Glomerular endothelial cell (primary cell): ENCODE results near the gene PPP1R12A. TPM values are rescaled to one million over a fixed set of nuclear protein-coding genes. Genes with fewer than 3 reads are reported as not detected.

Experiments
- DNase-seq: peaks from one replicate; pipeline ENCODE4 v3.0.0-alpha.2; 2011; ENCODE audit warnings: low read depth, low spot score; ENCODE audit errors: extremely low read depth
- total RNA-seq: library from RNA; depleted of rRNA; stranded (reverse); fragments of >200 nt; gene quantifications from 2 replicates; pipeline ENCODE4 v1.2.3, GENCODE V29; 2015

The PPP1R12A gene
- total RNA-seq, 1 donor from 2014 or later: 61.1 TPM

DNA sequence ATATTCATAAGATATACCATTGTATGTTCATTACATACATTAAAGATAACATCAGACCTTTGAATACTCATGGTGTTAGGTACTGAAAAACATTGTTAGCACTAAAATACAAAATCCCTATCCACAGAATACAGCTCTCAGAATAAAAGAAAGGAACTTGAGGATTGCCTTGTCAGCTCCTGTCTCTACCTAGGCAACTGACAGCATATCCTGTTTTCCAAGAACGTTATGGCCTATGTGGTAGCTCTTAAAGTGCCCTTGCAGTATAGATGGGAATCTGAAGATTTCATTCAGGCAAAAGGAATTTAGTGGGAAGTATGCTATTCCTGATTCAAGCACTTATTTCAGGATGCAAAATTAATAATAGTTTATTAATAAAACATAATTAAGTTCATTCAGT lies 1.8 kb upstream of the PPP1R12A start:
- no peak for DNase-seq

DNA sequence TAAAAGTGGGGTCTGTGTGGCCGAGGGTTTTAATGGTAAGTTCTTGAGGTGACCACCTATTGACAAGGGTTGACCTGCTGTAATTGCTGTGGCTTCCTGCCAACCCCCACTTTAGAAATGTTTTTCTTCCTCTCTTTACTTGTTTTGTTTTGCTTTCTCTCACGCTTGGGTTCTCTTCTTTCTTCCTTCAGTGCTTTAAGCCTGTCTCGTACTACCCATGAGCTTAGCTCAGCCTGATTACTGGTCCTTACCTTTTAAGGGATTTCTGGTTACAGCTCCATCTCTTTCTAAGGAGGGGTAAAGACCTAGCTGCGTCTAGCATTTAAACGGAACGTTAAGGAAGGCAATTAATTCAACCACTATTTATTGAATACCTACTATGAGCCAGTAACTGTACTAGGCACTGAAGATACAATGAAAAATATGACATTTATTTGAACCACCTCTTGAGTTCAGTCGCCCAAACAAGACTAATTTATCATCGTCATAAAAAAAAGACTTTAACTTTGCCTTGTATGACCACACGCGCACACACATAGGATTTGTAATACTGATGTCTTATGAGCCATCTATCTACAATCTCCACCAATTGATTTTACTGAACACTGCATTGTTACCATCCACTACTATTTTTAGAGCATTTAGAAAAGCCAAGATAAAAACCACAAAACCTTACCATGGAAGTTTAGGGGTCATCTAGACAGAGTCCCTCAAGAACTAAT lies 888 bp upstream of the PPP1R12A start:
- DNase-seq: no peak

DNA sequence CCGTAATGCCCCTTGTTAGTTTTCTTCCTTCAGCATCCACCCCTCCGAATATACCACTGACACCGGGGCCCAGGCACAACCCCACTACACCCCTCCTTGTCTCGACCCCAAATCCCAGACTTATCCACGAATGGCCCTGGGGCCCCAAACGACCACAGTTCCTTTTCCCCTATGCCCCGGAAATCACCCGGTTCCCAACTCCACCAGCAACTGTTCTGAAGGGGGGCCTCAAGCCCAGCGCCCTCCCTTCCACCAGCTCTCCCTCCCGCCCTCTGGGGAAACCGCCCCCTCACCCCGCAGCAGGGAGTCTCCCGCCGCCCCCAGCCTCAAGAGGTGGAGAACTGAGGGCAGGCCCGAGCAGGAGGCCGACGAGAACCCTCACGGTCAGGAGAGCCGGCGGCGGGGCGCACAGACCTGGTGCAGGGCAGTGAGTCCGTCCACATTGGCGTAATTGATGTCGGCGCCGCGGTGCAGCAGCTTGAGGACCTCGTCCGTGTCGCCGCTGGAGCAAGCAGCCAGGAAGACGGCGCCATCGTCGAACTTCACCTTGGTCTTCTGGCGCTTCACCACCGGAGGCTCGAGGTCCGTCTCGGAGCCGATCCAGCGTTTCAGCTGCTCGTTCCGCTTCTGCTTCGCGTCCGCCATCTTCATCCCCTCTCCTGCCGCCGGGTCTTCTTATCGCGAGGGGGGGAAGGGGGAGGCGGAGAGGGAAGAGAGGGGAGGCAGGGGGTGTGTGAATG lies 446 bp downstream of the PPP1R12A start:
- no peak for DNase-seq

DNA sequence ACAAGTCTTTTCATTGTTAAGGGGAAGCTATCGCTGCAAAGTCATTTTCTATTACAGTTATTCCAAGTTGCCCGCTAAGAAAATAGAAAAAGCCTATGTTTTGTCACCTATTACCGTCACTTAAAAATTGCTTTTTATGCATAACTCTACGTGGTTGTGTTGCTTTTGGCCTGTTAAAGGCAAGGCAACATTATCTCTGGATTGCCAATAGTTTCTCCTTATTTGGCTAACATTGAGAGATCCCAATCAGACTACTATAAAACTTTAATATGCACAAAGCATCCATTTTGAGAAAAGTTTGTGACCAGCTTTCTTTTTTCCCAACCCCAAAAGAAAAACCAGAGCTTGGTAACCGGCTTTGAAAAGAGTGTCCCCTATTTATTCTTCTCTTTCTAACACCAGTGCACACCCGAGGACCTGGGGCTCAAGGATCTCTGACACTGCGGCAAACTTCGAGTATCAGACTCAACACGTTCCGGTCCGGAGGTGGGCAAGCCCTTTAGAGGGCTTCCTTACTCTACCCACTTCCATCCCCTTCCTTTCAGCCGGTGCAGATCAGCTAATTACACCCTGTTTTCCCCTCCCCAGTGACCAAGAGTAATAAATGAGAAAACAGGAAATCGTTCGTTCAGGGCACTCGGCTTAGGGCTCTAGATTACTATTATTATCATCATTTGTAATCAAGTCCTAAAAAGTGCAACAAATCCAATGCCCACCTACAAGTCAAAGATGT lies 1.2 kb downstream of the PPP1R12A start:
- no peak for DNase-seq

DNA sequence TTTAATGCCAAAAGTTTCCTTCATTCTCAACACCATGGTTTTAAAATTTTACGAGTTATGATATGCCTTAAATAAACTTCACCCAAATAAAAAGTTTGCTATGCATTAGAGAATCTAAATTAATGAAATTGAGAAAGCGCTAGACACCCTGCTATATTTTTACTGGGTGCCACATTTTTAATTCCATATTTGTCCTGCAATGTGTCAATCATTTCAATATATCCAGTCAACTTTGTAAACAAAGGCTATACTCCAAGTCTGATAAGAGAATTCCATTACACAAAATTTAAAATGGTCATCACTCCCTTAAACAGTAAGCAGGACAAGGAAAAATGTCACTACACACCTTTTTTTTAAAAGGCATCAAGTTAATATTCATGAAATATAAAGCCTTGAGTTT lies 1.9 kb downstream of the PPP1R12A start:
- no peak for DNase-seq

DNA sequence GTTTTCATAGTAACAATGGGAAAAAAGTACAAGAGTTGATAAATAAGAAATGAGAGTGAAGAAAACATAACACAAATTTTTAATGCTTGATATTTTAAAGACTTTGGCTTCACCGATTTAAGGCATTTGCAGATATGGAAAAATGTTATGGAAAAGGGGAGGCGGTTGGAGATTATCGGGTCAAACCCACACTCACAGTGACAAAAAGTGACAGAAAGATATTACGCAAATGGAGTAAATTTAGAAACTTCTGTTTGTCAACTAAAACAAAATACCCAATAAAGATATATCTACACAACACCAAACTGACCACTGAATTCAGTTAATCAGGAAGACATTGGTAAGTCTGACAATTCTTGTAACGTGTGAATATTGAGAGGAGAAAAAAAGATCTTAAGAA lies 2.5 kb downstream of the PPP1R12A start:
- no peak for DNase-seq

DNA sequence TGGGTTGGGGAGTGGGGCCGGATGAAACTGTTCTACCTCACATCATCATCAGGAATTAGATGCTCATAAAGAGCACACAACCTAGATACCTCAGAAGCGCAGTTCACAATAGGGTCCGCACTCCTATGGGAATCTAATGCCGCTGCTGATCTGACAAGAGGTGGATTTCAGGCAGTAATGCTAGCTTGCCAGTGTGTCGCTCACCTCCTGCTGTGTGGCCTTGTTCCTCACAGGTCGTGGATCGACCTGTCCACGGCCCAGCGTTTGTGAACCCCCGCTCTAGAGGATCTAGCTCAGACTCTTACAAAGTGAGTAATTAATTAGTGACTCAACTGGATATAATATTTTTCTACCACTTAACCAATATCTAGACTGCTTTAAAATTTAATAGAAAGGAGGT lies 5.8 kb downstream of the PPP1R12A start:
- no peak for DNase-seq

DNA sequence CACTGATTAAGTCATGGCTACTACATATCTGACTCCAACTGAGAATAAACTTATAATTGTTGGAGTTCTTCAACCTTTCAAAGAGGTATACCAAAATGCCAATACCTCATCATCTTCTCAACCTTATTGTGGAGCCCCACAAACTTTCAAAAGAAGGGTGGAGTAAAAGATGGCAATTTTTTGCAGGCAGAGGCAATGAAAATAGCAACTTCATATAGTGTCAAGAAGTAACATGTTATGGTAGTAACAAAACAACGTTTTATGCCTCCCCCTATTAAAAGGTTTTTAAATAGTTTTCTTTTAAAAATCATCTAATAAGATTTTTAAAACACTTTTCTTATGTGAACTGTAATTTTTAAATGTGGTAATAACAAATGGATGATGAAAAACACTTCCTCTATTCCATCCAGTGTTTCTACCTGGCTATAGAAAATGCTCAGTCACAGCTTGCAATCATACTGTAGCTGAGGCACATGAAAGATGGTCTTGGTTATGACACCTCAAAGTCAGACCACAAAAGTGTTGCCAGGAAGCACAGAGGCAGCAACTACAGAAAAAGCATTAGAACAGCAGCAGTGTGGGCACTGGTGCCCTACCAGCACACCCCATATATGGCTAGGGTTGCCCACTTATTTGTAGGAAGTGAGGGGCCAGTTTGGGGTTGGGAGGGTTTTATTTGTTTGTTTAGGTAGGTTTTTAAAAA lies 7.0 kb downstream of the PPP1R12A start:
- no peak for DNase-seq

DNA sequence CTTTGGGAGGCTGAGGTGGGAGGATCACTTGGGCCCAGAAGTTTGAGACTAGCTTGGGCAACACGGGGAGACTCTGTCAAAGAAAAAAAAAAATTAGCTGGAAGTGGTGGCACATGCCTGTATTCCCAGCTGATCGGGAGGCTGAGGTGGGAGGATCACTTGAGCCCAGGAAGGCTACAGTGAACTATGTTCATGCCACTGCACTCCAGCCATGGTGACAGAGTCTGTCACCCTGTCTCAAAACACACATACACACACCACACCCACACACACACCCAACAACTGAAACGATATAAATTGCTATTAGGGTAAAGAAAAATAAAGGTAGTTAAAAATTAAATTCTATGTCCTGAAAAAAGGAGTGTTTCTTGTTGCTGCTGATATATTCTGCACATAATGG lies 7.9 kb downstream of the PPP1R12A start:
- DNase-seq: no peak

DNA sequence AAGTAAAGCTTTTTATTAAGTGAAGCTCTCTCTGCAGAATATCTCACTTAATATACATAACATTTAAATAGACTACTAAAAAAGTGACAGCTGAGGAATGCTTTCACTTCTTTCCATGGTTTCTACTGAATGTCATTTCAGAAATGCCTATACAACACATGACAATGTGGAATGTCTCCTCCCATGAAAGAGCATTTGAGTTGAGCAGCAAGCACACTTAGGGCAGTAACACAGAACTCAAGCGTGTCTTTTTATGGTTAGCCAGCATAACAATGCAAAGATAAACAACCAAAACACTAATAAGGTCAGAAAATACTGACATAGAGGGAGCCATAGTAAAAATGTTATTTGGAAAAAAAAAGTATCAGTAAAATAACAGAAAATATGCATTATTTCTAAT lies 9.4 kb downstream of the PPP1R12A start:
- DNase-seq: no peak

DNA sequence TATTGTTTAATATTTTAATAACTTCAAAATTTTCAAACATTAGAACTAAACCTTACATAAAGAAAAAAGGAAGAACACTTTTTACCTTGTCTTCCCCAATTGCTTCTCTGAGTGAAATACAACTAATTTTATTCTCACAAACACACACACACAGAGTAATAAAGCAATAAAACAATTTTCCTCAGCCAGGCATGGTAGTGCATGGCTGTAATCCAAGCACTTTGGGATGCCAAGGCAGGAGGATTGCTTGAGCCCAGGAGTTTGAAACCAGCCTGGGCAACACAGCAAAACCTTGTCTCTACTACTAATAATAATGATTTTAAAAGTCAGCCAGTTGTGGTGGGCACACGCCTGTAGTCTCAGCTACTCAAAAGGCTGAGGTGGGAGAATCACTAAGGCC lies 13.1 kb downstream of the PPP1R12A start:
- no peak for DNase-seq

DNA sequence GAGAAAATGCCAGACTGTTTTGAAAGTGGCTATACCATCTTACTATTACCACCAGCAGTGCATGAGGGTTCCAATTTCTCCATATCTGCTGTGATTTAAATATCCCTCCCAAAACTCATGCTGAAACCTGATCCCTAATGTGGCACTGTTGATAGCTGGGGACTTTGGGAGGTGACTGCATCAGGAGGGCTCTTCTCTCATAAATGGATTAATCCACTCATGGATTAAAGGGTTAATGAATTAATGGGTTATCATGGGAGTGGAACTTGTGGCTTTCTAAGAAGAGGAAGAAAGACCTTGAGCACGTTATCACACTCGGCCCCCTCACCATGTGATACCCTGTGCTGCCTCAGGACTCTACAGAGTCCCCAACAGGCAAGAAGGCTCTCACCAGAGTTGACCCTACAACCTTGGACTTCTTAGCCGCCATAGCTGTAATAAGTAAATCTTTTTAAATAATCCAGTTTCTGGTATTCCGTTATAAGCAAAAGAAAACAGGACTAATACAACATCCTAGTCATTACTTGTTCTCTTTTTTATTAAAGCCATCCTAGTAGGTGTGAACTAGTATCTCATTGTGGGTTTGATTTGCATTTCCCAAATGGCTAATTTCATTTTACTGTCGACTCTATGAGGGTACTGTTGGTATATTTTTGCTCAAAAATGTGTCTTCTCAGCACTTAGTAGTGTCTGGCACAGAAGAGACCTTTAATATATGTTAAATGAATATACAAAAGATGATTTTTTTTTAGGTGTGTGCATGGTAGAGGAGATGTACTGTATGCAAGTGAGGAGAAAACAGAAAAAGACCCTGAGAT lies 14.3 kb downstream of the PPP1R12A start:
- no peak for DNase-seq

DNA sequence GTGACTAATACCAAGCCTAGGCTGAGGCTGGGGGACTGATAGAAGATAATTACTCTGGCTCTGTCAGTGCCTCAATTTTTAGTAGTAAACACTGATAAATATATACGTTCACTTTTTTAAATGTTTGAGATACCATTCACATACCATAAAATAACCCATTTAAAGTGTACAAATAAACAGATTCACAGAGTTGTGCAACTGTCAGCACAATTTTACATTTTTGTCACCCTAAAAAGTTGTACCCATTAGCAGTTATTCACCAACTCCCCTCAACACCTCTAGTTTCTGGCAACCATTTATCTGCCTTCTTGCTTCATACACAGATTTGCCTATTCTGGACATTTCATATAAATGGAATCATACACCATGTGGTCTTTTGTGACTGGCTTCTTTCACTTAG lies 15.1 kb downstream of the PPP1R12A start:
- no peak for DNase-seq

DNA sequence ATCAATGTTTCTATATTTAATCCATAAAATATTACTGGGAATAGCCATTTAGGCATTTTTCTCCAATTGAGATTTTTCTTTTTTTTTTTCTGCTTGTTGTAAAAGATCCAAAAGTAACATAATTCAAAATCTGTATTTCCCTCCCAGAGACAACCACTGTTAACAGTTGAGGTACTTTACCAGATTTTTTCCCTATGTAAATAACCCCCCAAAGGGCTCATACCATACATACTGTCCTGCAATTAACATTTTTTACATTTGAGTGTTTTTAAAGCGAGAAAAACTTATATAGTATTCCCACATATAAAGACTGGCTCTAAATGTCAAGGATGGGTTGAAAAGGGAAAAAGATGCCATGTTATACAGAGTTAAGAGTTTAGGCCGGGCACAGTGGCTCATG lies 18.1 kb downstream of the PPP1R12A start:
- no peak for DNase-seq

DNA sequence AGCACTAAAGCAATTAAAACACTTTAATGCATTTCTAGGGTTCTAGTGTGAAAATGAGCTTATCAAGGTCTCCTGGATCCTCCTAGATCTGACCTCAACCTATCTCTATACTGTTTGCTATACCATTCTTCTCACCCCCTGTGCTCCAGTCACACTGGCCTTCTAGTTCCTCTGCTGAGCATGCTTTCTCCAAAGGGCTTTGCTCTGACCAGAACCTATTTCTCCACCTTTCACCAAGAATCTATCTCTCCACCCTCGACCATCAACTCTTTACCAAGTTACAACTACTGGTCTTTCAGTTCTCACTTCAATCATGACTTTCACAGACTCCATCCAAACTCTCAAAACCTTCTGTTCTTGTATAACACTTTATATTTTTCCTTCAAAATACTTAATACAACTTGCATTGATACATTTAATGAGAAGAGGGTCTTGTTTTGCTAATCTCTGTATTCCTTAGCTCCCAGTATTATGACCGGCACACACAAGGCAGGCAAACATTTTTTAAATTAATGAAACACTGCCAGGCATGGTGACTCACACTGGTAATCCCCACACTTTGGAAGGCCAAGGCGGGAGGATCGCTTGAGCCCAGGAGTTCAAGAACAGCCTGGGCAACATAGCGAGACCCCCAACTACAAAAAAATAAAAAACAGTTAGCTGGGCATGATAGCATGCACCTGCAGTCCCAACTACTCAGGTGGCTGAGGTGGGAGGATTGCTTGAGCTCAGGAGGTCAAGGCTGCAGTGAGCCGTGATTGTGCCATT lies 22.8 kb downstream of the PPP1R12A start:
- no peak for DNase-seq

DNA sequence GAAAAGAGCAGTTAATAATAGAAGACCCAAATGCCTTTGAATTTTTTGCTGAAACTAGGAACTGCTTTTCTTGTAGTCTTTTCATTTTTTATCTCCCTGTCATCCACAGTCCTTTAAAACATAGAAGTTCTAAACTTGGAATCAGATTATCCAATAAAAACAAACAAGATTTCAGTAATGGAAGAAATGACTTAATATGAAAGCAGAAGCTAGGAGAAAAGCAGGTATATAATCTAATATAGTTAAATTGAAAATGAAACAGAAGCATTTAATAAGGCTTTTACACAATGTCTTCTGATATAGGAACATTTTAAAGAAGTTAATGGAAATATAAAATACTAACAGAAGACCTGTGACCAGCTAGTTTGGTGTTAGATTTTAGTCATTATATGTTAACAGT lies 26.5 kb downstream of the PPP1R12A start:
- DNase-seq: no peak

DNA sequence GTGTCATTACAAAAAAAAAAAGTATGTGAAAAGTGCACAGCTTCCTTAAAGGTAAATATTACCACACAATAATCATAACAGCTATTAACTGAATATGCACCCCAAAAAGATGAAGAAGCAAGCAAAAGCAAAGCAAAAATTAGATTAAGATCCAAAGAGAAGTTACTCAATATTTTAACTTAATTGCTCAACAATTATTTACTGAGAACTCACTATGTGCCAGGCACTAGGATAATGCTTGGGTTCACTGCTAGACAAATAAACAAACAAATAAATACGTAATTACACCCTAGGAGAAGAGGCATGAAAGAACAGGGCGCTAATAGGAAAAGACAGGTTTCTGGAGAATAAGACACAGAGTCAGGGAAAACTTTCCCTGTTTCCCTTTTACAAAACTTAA lies 33.4 kb downstream of the PPP1R12A start:
- DNase-seq: no peak

DNA sequence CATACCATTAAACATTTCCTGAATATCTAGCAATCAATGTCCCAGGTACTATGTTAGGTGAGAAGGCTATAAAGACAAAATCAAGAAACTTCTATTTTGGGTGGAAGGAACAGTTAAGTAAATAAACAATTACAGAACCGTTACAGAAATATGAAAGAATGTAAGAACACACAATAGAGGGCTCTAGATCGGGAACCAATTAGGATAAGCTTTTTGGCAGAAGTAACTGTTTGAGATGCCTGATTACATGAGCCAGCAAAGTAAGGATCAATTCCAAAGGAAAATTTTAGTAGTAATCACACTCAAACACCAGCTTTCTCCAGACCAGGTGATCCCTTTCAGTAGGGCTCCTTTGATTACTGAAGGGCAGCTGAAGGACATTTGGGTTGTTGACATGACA lies 33.9 kb downstream of the PPP1R12A start:
- no peak for DNase-seq

DNA sequence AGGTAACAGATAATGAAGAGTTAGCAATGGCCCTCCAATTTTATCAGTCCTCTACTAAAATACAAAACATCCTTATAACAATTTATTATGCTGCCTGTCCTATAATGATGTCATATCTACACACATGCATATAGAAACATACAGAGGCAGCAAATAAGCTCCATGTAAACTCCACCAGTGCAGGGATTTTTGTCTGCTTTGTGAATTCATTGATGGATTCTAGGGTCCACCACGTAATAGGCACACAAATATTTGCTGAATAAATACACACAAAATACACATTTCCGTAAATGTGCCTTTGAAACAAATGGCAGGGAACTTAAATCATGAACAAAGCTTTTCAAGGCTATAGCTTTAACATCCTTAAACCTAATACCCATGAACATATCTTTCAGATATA lies 34.7 kb downstream of the PPP1R12A start:
- DNase-seq: no peak

DNA sequence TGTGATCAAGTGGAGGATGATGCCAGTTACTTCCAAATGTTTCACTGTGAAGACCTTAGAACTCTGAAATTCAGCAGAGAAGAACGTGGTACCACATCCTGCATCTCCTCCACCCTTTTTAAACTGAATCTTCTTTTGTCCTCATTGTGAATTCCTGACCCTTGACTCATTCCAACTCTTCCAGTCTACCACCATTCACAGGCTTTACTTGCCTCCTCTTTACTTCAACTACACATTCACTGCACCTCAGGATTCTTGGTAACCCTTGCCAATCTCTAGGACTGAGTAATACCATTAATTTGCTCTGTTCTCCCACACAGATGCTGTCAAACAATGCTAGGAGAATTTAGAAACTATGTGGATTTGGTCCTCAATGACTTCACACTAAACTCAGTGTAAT lies 37.3 kb downstream of the PPP1R12A start:
- DNase-seq: no peak
